ENCODE results near the gene THEM5. TPM values are rescaled to one million over a fixed set of nuclear protein-coding genes. Genes with fewer than 3 reads are reported as not detected.
"Not testable (repeated sequence)": the region's sequence is repeated elsewhere in the genome, so short reads cannot be mapped to it uniquely, and the experiment has no call there.

The THEM5 gene
- total RNA-seq, 1 experiment from 2014 or later = not detected

- TF ChIP-seq EZH2 (IDR thresholded peaks at IDR 0.05; ENCODE audit: low read depth) = no peak
- no peak for TF ChIP-seq CTCF (conservative IDR thresholded peaks at IDR 0.05)
Observed at GRCh38 chr1:151858030-151858746, 4.7 kb upstream of the THEM5 start.

GRCh38 chr1:151855933-151856332 is 2.4 kb upstream of the THEM5 start:
- no peaks in the 10 kb centered on the region for H3K36me3 ChIP-seq (ENCODE audit: low read depth)
- H3K9me3 ChIP-seq (ENCODE audit: insufficient read depth, low read depth) = no peaks in the 10 kb centered on the region
- no peak overlapping the region for H3K27ac ChIP-seq
- DNase-seq = no peak
- no peaks in the 10 kb centered on the region for H3K27me3 ChIP-seq (ENCODE audit: insufficient read depth, low read depth)
- TF ChIP-seq EZH2 (IDR thresholded peaks at IDR 0.05; ENCODE audit: low read depth) (no peak), CTCF (conservative IDR thresholded peaks at IDR 0.05) (no peak)
- no peak overlapping the region for H3K4me3 ChIP-seq
- no peaks in the 10 kb centered on the region for H3K79me2 ChIP-seq (ENCODE audit: low read depth)
- POLR2A ChIA-PET (ENCODE audit: unreplicated experiment) = interaction anchor here (0.6 kb wide), 2 partner anchors 193 to 464 kb away, joined by 7 to 15 read pairs; no protein-coding TSS in a partner anchor
- H3K4me2 ChIP-seq = no peak overlapping the region
- no peak overlapping the region for H2AFZ ChIP-seq
- no peaks in the 10 kb centered on the region for H3F3A ChIP-seq (ENCODE audit: insufficient read depth, low read depth)
- no peaks in the 10 kb centered on the region for H3K9me2 ChIP-seq (ENCODE audit: insufficient read depth)
- BruUV-seq (replicated peaks) = no TSS peak
- no peaks in the 10 kb centered on the region for H4K20me1 ChIP-seq (ENCODE audit: insufficient read depth)
- intact Hi-C loops (cut with micrococcal nuclease; ENCODE audit: unreplicated experiment) = no loop called here
- H3K4me1 ChIP-seq (replicated peaks; ENCODE audit: insufficient read depth) = 0 out of 2 replicates have a peak, but pooled peaks cover 3% of the 10 kb centered on the region
- CTCF ChIA-PET = interaction anchor here (0.7 kb wide), 1 partner anchor 52 kb away, joined by 8 read pairs; no protein-coding TSS in a partner anchor

More at GRCh38 chr1:151858030-151858746, 4.7 kb upstream of the THEM5 start:
- H3K4me1 ChIP-seq (replicated peaks; ENCODE audit: insufficient read depth) = 0 out of 2 replicates have a peak, but pooled peaks cover 7% of the 10 kb centered on the region
- intact Hi-C loops (cut with micrococcal nuclease; ENCODE audit: unreplicated experiment) = no loop called here
- H3K9me2 ChIP-seq (ENCODE audit: insufficient read depth) = no peaks in the 10 kb centered on the region
- no peaks in the 10 kb centered on the region for H3K36me3 ChIP-seq (ENCODE audit: low read depth)
- no peak overlapping the region for H3K27ac ChIP-seq
- H2AFZ ChIP-seq = no peak overlapping the region
- no peaks in the 10 kb centered on the region for H3F3A ChIP-seq (ENCODE audit: insufficient read depth, low read depth)
- no peaks in the 10 kb centered on the region for H3K79me2 ChIP-seq (ENCODE audit: low read depth)
- H3K27me3 ChIP-seq (ENCODE audit: insufficient read depth, low read depth) = no peaks in the 10 kb centered on the region
- H4K20me1 ChIP-seq (ENCODE audit: insufficient read depth) = no peaks in the 10 kb centered on the region
- no peak overlapping the region for H3K4me3 ChIP-seq
- H3K4me2 ChIP-seq = no peak overlapping the region
- no peak for DNase-seq
- H3K9me3 ChIP-seq (ENCODE audit: insufficient read depth, low read depth) = no peaks in the 10 kb centered on the region
- BruUV-seq (replicated peaks) = no TSS peak
- CTCF ChIA-PET = interaction anchor here (0.7 kb wide), 1 partner anchor 16 kb away, joined by 3 read pairs; no protein-coding TSS in a partner anchor
- POLR2A ChIA-PET (ENCODE audit: unreplicated experiment) = interaction anchor here (0.6 kb wide), 1 partner anchor 19 kb away, joined by 3 read pairs; the partner anchor contains the start of gene C2CD4D

DNA sequence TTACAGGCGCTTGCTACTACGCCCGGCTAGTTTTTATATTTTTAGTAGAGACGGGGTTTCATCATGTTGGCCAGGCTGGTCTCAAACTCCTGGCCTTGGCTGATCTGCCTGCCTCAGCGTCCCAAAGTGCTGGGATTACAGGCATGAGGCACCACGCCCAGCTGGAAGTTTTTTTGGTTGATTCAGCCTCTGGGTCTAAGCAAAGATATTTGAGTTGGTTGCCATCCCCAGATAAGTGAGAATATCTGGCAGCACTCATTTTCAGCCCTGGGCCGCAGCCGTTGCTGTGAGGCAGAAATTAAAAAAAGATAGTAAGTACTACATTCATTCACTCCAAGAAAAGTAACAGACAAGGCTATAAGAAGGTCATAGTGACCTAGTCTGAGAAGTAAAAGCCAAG is 2.0 kb upstream of the THEM5 start:
- intact Hi-C loops (cut with micrococcal nuclease; ENCODE audit: unreplicated experiment); DNase-seq; H4K20me1 ChIP-seq (ENCODE audit: insufficient read depth); H3K4me1 ChIP-seq (replicated peaks; ENCODE audit: insufficient read depth); H3K27me3 ChIP-seq (ENCODE audit: insufficient read depth, low read depth); H3K4me2 ChIP-seq; H3F3A ChIP-seq (ENCODE audit: insufficient read depth, low read depth); H3K4me3 ChIP-seq; BruUV-seq (replicated peaks); H3K9me2 ChIP-seq (ENCODE audit: insufficient read depth); CTCF ChIA-PET; H3K9me3 ChIP-seq (ENCODE audit: insufficient read depth, low read depth); H2AFZ ChIP-seq; H3K79me2 ChIP-seq (ENCODE audit: low read depth); H3K27ac ChIP-seq; H3K36me3 ChIP-seq (ENCODE audit: low read depth): not testable (repeated sequence)
- POLR2A ChIA-PET (ENCODE audit: unreplicated experiment) = interaction anchor here (0.6 kb wide), 1 partner anchor 465 kb away, joined by 7 read pairs; no protein-coding TSS in a partner anchor

All from PC-9 (cell line).